Activated gamma-delta T cell (primary cell): ENCODE results near the gene TFDP1.
"Not testable (repeated sequence)": the region's sequence is repeated elsewhere in the genome, so short reads cannot be mapped to it uniquely, and the experiment has no call there.

Experiments
- DNase-seq: peaks from one replicate; lab custom pipeline; 2025; lab: John Stamatoyannopoulos, UW

The TFDP1 gene

DNA sequence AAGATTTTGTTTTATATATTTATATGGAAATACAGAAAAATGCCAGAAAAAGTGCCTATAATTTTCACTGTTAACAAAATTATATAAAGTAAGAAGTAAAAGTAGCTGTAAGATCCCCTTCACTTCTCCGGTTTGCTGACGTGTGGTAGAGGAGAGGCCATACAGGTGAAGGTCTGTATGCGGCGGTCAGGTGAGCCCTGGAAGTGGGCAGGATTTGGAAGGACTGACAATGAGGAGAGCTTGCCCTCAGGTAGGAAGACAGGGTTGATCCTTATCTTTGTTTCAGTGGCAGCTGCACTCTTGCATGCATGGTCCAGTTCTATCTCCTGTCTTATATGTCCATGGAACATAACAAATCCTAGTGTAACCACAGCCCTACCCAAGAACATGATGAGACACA is 16.9 kb upstream of the TFDP1 start:
- DNase-seq = no peak

DNA sequence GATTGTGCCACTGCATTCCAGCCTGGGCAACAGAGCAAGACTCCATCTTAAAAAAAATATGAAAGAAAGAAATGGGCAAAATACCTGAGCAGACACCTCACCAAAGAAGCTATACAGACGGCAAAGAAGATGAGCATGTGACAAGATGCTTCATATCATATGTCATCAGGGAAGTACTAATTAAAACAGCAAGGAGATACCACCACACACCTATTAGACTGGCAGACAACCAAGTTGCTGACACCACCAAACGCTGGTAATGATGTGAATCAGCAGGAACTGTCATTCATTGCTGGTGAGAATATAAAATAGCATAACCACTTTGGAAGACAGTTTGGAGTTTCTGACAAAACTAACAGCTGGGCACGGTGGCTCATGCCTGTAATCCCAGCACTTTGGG is 11.5 kb upstream of the TFDP1 start:
- no peak for DNase-seq

DNA sequence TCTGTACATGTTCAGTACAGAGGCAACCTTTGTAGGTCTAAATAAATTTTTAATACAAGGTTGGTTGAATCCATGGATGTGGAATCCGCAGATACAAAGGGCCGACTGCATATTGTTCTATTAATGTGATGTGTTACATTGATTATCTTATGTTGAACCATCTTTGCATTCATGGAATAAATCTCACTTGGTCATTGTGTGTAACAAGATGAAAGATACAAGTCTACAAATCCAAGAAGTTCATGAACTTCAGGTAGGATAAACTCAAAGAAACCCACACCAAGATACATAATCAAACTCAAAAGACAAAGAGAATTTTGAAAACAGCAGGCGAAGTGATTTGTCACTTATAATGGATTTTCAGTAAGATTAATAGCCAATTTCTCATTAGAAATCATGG is 8.0 kb upstream of the TFDP1 start:
- no peak for DNase-seq

DNA sequence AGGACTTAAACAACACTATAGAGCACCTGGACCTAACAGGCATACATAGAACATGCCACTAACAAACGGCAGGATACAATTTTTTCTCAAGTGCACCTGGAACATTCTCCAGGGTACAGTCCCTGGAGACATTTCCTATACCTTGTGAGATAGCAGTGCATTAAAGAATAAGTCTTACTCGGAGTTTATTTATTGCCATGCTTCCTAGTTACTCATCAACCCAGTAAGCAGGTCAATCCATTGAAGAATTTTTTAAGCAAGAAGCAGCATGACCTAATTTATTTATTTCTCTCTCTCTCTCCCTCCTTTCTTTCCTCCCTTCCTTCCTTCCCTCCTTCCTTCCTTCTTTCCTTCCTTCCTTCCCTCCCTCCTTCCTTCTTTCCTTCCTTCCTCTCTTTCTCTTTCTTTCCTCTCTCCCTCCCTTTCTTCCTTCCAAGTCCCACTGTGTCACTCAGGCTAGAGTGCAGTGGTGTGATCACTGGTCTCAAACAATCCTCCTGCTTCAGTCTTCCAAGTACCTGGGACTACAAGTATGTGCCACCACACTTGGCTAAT is 6.6 kb upstream of the TFDP1 start:
- DNase-seq = no peak

DNA sequence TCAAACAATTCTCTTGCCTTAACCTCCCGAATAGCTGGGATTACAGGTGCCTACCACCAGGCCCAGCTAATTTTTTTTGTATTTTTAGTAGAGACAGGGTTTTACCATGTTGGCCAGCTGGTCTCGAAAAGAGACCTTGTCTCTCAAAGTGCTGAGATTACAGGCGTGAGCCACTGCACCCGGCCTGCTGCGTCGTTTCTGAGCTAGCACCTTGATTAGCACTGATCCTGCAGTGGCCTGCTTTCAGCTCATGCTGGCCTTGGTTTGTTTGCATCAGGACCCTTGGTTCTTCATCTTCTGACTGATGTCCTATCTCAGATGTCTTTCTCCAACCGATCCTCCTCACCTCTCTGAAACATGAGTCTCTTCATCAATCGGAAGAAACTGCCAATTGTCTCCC is 4.9 kb upstream of the TFDP1 start:
- no peak for DNase-seq

DNA sequence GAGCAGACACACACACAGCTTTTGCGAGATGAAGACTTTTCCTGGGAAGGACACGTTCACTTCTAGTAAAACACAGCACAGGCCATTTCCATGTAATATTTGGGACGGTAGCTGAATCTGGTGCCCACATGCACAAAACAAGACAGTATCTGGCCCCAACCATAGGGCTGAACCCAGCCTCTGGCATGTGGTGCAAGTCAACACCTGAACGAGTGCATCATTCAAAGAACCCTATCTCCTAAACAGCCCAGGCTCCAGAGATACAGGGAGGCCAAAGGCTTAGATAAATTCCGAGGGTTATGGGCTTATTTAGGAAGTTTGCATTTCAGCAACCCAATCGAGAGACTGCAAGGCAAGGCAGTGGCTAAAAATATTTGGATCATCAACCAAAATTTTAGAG is 2.7 kb upstream of the TFDP1 start:
- no peak for DNase-seq

DNA sequence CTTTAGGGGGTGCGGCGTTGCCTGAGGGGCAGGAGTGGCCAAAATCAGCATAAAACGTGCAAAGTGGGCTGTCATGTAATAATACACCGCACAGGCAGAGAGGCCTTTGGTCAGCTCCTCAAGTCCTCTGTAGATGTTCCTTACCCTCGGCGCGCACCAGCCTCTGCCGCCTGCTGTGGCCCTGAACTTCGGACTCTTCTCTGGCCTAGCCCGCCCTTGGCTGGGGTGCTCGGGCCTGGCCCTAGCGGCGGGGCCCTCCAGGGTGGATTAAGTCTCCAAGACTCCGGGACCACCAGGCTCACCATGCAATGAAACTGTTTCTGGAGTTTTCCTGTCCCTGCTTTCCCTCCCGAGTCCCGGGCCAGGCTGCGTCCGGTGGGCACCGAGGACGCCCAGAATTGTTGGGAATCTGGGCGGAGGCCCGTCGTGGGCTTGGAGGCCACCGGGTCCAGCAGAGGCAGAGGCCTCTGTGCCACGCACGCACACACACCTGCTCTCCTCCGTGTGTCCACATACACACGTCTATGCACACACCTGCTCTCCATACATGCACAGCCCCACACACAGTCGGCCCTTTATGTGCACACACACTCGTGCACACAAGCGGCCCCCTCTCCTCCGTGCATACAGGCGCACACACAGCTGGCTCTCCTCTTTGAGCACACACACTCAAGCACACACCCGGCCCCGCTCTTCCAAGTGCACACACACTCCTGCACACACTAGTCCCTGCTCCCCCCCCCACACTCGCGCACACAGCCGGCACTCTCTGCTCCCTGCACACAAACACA is 1.5 kb upstream of the TFDP1 start:
- DNase-seq = no peak

DNA sequence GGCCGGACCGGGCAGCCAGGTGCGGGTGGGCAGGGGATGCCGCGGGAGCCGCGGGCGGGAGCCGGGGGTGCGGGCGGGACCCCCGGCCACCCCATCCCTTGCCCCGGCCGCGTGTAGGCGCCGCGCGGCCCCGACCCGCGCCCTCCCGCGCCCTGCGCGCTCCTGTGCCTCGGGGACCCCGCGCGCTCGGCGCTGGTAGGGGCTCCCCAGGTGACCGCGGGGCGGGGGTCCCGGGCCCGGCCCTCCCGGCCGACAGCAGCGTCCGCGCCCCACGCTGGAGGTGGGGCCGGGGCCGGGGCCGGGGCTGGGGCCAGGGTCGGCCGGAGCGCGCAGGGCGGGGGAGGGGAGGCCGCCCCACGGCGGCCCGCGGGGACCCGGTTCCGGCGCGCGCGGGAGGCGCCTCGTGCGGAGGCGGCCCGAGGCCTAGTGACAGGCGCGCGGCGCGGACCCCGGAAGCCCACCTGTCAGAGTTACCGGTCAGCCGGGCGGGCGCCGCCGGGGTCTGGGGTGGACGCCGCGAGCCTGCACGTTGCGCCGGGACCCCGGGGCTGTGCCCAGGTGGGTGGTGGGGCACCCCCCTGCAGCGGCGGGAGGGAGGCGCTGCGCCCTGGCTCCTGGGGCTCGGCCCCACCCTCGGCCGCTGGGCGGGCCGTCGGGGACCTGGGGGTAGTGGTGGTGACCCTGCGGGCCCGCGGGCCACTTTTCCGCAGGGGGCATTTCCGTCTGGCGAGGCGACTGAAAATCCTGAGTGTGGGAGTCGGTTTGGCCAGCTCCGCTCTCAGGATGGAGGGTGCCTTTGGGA is 518 bp downstream of the TFDP1 start:
- no peak for DNase-seq

DNA sequence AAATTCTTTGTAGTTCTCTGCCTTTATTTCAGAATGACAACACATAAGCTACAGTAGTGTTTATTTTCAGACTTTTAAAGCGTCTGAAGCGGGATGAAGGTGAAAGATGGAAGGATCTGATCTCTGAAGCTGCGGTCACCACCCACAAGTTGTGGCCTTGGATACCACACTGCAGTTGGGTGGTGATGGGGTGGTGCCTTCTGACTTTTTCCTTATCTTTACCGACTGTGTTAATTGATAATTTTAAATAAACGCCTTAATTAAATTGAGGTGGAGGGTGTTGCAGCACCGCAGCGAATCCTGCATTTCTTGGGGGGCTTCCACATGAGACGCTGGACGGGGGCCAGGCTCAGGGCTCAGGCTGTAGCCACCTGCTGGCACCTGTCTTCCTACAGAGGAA is 1.3 kb downstream of the TFDP1 start:
- no peak for DNase-seq

DNA sequence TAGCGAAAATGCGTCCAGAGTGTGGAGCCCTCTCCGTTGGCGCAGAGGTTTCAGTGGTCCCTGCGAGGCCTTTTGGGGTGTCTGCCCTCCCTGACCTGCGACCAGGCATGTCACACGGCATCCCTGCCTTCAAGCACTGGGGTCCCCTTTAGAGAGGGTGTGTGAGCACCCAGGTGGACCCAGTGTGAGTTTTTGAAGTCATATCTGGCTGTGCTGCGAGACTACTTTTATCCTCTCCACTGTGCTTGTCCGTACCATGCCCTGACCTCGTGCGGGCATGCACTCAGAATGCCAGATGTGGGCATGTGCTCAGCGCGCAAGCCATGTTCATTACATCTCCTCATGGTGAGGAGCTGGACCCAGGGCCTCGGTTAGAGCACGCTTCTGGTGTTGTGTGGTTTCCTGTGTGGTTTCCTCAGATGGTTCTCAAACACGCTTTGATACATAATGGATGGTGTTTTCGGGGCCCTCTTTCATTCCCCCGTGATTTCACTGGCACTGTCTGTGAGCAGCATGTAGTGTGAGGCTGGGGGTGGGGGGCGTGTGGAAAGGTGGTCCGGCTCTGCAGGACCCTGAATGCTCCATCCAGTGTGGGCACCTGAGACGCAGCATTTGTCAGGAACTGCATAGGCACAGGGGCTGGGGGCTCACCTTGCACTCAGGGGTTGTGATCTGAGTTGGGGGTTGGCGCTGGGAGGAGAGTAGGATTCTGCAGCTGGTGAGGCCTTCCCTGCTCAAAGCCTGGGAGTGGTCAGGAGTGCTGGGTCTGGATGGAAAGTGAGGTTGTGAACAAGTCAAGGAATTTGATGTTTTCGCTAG is 2.3 kb downstream of the TFDP1 start:
- DNase-seq = no peak

DNA sequence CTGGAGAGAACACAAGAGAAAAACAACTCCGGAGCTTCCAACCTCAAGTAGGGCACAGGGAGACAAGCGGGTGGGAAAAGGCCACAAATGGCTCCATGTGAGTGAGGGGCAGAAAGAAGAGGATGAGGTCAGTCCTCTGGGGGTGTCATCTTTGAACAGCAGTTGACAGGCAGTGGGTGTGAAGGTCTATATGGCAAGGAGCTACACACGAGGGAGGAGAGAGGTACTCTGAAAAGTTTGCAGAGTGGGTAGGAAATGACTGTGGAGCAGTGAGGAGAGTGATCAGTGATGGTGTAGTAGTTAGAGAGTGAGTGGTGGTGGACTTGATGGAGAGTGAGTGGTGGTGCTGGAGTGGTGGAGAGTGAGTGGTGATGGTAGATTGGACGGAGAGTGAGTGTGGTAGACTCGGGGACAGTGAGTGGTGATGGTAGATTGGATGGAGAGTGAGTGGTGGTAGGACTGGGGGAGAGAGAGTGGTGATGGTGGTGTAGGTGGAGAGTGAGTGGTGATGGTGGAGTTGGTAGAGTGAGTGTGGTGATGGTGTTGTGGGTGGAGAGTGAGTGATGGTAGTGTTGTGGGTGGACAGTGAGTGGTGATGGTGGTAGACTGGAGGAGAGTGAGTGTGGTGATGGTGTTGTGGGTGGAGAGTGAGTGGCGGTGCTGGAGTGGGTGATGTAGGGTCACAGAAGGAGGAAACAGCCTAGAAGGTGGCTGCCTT is 4.0 kb downstream of the TFDP1 start:
- no peak for DNase-seq

DNA sequence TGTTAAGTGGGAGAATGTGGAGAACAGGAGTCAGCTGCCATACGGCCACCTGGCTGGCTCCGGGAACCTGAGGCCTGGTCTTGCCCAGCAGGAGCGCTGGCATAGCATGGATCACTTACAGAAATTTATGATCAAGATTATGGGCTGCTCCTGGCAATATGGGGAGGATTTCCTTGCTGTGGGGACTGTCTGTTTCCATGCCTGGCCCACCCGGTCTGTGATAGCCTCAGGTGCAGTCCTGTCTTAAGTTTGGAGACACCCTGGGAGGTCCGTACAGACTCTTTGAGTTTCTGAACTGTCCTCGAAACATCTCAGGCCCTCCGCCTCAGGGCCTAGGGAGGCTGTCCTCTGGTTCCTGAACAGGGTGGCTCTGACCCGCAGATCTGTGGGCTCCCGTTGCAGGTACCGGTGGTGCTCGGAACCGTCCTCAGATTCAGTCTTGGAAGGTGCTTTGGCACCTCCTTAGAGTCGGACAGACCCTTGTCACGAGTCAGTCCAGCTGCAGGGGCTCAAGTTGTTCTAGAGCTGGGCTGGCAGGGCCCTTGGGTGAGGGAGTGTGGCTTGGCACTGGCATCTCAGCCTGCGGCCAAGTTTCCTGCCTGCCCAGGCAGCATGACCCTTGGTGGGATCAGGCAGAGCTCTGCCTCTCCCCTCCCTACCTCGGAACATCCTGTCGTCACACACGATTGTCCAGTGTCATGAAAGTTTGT is 4.9 kb downstream of the TFDP1 start:
- no peak for DNase-seq

DNA sequence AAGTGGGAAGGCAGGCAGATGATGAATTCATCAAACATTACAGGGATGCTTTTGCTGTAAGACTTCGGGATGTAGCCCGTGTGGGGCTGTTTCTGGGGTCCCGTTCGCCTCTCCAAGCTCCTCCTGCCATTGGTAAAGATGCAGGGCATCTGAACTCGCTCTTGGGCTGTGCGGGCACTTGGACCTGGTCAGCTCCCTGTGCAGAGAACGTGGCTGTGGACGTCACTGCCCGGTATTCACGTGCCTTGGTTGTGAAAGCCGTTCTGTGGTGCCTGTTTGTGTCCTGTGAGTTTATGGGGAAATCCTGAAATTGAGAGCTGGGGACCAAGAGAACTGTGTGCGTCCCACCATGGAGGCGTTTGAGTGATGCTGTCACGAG is 5.4 kb downstream of the TFDP1 start:
- DNase-seq = no peak

DNA sequence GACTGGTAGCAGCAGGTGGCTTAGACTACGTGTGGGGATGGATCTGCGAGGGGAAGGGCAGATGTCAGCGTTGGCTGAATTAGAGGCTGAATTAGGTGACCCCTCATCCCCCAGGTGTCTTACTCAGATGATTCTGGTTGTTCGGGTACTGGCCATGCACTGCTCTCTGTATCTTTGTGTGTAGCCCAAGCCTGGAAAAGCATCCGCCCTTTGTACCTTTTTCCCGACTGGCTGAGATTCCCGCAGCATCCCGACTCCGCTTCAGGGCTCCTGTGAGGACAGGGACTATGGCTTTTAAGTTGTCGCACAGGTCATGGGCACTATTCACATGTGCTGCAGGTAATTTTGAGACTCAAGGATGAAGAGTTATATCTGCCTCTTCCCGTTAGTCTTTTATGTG is 7.2 kb downstream of the TFDP1 start:
- no peak for DNase-seq

DNA sequence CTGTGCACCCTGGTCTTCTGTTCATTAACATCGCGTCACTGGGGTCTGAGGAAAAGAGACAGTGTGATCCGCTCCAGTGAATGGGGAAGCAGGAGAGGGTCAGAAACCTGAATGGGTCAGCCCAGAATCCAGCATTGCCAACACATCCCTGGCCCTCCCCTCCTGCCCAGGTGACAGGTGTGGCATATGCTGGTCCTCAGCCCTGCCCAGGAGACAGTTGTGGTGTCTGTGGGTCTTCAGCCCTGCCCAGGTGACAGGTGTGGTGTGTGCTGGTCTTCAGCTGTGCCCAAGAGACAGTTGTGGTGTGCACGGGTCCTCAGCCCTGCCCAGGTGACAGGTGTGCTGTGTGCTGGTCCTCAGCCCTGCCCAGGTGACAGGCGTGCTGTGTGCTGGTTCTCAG is 8.0 kb downstream of the TFDP1 start:
- no peak for DNase-seq

DNA sequence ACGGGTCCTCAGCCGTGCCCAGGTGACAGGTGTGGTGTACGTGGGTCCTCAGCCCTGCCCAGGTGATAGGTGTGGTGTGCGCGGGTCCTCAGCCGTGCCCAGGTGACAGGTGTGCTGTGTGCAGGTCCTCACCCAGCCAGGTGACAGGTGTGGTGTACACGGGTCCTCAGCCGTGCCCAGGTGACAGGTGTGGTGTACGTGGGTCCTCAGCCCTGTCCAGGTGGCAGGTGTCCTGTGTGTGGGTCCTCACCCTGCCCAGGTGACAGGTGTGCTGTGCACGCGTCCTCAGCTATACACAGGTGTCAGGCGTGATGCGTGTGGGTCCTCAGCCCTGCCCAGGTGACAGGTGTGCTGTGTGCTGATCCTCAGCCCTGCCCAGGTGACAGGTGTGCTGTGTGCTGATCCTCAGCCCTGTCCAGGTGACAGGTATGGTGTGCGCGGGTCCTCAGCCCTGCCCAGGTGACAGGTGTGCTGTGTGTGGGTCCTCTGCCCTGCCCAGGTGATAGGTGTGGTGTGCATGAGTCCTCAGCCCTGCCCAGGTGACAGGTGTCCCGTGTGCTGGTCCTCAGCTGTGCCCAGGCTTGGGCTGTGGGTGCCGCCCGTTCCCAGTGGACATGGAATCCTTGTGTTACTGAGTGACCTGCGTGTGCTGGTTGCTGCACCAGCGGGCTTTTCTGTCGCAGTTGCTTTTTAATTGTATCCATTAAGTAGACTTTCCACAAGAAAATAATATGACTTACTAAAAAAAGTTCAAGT is 9.7 kb downstream of the TFDP1 start:
- not testable (repeated sequence) for DNase-seq

DNA sequence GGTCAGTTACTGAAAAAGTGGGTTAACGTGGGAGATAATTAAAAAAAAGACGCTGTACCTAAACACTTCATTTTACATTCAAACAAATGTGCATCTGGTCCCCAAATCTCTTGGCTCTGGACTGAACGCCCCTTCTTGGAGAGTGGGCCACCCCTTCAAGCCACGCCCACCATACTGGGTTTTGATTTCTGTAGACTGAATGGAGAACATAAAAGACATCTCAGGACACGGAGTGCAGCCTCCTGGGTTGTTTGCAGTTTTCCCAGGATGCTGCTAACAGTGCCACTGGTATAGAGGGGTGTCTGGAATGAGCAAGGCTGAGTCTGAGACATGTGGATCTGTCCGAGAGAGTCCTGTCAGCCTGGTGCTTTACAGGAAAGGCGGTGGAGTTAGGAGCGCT is 10.6 kb downstream of the TFDP1 start:
- DNase-seq = no peak

DNA sequence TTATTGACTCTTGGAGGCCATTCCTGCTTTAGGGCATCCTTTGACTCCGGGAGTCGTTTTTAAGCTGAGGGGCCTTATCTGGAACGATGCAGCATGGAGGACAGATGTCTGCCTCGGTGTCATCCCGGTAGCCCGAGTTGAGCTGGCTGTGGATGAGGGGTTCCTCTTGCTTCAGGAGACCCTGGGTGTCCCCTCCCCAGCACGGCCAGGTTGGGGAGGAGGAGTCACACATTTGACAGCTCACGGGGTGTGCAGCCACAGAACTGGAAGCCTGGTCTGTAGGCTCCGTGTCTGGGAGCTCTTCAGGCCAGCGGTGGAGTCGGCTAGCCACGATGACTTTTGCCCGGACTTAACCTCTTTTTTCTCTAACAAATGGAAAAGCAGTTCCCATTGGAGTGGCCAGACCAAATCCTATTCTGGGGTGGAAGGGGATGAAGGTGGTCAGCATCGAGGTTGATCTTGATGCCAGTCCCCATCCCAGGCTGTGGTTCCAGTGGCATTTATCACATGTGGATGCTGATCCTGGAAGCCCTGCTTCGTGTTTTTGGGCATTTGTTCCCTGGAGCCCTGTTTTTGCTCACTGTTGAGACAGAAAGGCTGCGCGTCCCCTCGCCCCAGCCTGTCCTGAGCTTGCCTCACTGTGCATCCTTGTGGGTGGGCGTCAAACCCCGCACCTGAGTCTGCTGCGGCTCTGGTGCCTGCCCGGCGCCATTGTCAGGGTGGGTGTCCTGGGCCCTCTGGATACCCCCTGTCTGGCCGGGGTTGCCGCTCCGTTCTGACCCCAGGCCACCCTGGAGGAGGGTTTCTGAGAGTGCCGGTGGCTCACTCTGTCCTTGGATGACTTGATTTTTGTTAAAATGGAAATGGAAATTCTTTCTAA is 12.0 kb downstream of the TFDP1 start:
- no peak for DNase-seq

DNA sequence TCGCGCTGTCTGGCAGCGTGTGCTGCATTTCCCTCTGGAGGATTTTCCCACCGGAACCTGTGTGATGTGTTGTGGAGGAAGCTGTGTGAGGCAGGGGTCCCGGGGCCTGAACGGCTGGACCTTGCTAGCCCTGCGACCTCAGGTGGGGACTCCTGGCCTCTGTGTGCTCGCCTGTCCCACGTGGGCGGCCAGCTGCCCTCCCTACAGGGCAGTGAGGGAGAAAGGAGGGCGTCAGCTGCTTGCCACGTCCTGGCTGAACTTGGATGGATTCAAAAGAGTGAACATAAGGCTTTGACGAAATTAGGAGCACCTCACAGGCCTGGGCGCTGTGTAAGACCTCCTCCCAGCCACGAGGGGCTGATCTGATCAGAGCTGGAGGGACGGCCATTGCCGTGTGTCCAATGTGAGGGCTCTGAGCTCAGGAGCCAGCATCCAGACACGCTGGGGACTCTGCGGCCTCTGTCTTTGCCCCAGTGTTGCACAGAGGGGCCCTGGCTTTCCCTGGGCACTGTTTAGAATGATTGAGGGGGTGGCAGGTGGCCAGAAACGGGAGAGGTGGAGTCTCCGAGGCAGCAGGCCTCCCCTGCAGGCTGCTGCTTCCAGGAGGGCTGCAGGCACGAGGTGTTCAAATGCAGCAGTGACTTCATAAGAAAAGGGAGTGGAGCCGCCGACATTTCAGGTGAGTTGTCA is 13.0 kb downstream of the TFDP1 start:
- DNase-seq = no peak
